ENCODE data around the gene TMEM198. TPM values are rescaled to one million over a fixed set of nuclear protein-coding genes. Genes with fewer than 3 reads are reported as not detected.
A peak's percentile ranks its signal among the peaks of the same experiment; 100 is the strongest.

The TMEM198 gene
- total and polyA plus RNA-seq, 9 of the 15 experiments (the other 6 are each of a cell fraction or from before 2014, with no cell fraction given): 0.03 to 3.8 (median 1.0) TPM

DNA sequence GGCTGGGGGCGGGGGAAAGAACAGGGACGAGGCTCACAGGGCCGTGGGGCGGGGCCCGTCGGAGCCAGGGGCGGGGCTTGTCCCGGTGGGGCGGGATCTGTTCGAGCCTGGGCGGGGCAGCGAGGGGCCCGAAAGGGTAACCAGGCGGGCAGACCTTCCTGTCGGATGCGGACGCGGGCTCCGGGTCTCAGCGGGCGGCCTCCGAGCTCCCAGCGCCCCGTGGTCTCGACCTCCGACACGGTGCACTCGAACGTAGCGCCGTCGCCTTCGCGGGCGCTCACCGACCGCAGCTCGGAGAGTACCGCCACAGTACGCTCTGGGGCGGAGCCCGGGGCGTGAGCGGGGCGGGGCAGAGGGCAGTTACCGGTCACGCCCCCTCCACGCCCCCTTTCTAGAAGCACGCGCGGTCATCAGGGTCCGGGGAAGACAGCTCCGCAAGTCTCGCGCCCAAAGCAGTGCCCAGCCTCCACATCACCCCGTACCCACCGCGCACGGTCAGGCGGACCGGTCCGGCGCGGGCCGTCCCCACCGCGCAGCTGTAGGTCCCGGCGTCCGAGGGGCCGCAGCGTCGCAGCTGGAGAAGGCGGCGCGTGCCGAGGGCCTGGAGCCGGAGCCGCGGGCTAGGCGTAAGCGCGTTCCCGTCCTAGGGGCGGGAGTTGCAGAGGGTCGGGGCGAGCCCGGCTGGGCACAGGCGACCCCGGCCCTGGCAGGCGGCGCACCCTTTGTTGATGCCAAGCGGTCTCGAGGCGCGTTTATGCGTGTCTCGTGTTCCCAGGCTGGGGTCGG, 8.7 kb downstream of the TMEM198 start:
- peak overlapping the region; percentile 92 for H2AFZ ChIP-seq (ENCODE audit: low read depth, low read length)
- 4% methylated on average over 14 of the region's 99 CpGs for WGBS (ENCODE audit: insufficient coverage, low coverage, missing lambda C conversion rate)
- TF ChIP-seq ZBTB7A (IDR thresholded peaks at IDR 0.05; ENCODE audit: borderline replicate concordance, control insufficient read depth, low read depth, low read length) (peak; percentile 53; the same call in 1 of the 2 replicates), FIP1L1 (IDR thresholded peaks at IDR 0.05; ENCODE audit: low read depth, low read length, poor library complexity, severe bottlenecking) (peak; percentile 20), MXI1 (IDR thresholded peaks at IDR 0.05; ENCODE audit: low read depth, low read length) (0 out of 2 replicates have a peak, but pooled peaks have one; percentile 18), L3MBTL2 (IDR thresholded peaks at IDR 0.05) (peak; percentile 91), RBFOX2 (IDR thresholded peaks at IDR 0.05; ENCODE audit: low read depth, low read length) (peak; percentile 36; the same call in 1 of the 2 replicates), TEAD4 (IDR thresholded peaks at IDR 0.05; ENCODE audit: low read length) (no peak), TEAD4 (CRISPR knock-in tag; IDR thresholded peaks at IDR 0.05; ENCODE audit: borderline replicate concordance) (no peak), ZFPM2 (CRISPR knock-in tag; IDR thresholded peaks at IDR 0.05) (no peak), PHF8 (IDR thresholded peaks at IDR 0.05; ENCODE audit: borderline replicate concordance, low read length) (peak; percentile 44; the same call in 1 of the 2 replicates), BMI1 (IDR thresholded peaks at IDR 0.05; ENCODE audit: low read length) (no peak), NONO (IDR thresholded peaks at IDR 0.05; ENCODE audit: low read depth in 2 of 2, low read length in 1 of 2) (no peak), HNRNPLL (IDR thresholded peaks at IDR 0.05; ENCODE audit: low read depth, low read length, poor library complexity, severe bottlenecking) (no peak), WHSC1 (IDR thresholded peaks at IDR 0.05; ENCODE audit: low read length) (no peak)
- TF ChIP-seq, protein P1, sequence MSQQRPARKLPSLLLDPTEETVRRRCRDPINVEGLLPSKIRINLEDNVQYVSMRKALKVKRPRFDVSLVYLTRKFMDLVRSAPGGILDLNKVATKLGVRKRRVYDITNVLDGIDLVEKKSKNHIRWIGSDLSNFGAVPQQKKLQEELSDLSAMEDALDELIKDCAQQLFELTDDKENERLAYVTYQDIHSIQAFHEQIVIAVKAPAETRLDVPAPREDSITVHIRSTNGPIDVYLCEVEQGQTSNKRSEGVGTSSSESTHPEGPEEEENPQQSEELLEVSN (IDR thresholded peaks at IDR 0.05; ENCODE audit: borderline replicate concordance in 1 of 2, extremely low read depth in 1 of 2, insufficient read depth in 1 of 2, insufficient read length in 1 of 2, low read depth in 1 of 2, low read length in 1 of 2, poor library complexity in 1 of 2, severe bottlenecking in 1 of 2): peak in 1 of 2 experiments; percentile 78
- TF ChIP-seq, protein P2, sequence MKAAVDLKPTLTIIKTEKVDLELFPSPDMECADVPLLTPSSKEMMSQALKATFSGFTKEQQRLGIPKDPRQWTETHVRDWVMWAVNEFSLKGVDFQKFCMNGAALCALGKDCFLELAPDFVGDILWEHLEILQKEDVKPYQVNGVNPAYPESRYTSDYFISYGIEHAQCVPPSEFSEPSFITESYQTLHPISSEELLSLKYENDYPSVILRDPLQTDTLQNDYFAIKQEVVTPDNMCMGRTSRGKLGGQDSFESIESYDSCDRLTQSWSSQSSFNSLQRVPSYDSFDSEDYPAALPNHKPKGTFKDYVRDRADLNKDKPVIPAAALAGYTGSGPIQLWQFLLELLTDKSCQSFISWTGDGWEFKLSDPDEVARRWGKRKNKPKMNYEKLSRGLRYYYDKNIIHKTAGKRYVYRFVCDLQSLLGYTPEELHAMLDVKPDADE (conservative IDR thresholded peaks at IDR 0.05; ENCODE audit: control insufficient read depth, low read depth, low read length): peak; percentile 30; the same call in 1 of the 2 replicates
- TF ChIP-seq, protein P3, sequence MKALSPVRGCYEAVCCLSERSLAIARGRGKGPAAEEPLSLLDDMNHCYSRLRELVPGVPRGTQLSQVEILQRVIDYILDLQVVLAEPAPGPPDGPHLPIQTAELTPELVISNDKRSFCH (CRISPR knock-in tag; IDR thresholded peaks at IDR 0.05): no peak
- TF ChIP-seq, protein P3 (tag; IDR thresholded peaks at IDR 0.05): 0 out of 2 replicates have a peak, but pooled peaks have one; percentile 45

More for the DNA sequence above, 8.7 kb downstream of the TMEM198 start:
- Histone ChIP-seq H3K27ac (ENCODE audit: extremely low read depth, low read depth, low read length) (peak overlapping the region; percentile 66; the same call in 2 of the 3 replicates), H4K20me1 (replicated peaks; ENCODE audit: control insufficient read depth, insufficient read depth, low read length) (no peaks in the 10 kb centered on the region), H3K9me1 (ENCODE audit: control insufficient read depth, insufficient read depth, low read length) (no peaks in the 10 kb centered on the region), H3K36me3 (ENCODE audit: control insufficient read depth, insufficient read depth, low read length) (no peaks in the 10 kb centered on the region), H3K9ac (ENCODE audit: insufficient read depth in 1 of 2, low read depth in 2 of 2, low read length in 2 of 2) (peak overlapping the region; percentile 64 to 73; a peak in 3 of 4 replicates), H3K79me2 (ENCODE audit: control insufficient read depth, insufficient read depth, low read length) (no peaks in the 10 kb centered on the region), H3K27me3 (ENCODE audit: control insufficient read depth in 2 of 2, insufficient read depth in 2 of 2, low read length in 2 of 2) (peaks cover 0 to 8% of the 10 kb centered on the region in 2 experiments; a peak in 3 of 5 replicates), H3K4me2 (ENCODE audit: insufficient read depth, low read length) (peak overlapping the region; percentile 81), H3K4me1 (replicated peaks in 1 of 2; ENCODE audit: control insufficient read depth in 2 of 2, insufficient read depth in 2 of 2, low read length in 2 of 2) (peaks cover 4 to 47% of the 10 kb centered on the region in 2 experiments; a peak in 3 of 5 replicates), H3K4me3 (peak overlapping the region; percentile 68), H3K9me3 (replicated peaks; ENCODE audit: control insufficient read depth, insufficient read depth, low read depth, low read length) (no peaks in the 10 kb centered on the region)
- POLR2A ChIA-PET: interaction anchor here (0.6 to 2.3 kb wide), 4 partner anchors 9 to 54 kb away, joined by 3 to 16 read pairs (median 3); partner anchors contain the start of gene OBSL1
- intact Hi-C loops (cut with micrococcal nuclease): no loop called here
- in situ Hi-C loops (cut with MboI): no loop called here
- CTCF ChIA-PET (ENCODE audit: low intra/inter-chr PET ratio): no interaction called here
- FAIRE-seq: no peak
- no TSS peak for BruUV-seq (replicated peaks)
- DNase-seq (ENCODE audit: extremely low read depth in 1 of 4, low spot score in 3 of 4): peak; percentile 83 to 90 (median 86)
- ATAC-seq: peak; percentile 97

All from K562 (cell line).